Body of pancreas (tissue), 4 donors: Measurements from ENCODE around the gene DTNB.

Experiments used
- CTCF ChIP-seq, 7 experiments: fragments of 450-650 bp in 4 of 7; fragments of 200-600 bp in 3 of 7; sonication (generic) in 3 of 7; IDR thresholded peaks; one replicate each; pipeline ENCODE4 v1.5.1; 2016 to 2019; ENCODE audit warnings: antibody characterized with exemption in 7 of 7
- POLR2A ChIP-seq, 3 donors: fragments of 450-650 bp; IDR thresholded peaks; one replicate each; pipeline ENCODE4 v1.6.1; 2016; ENCODE audit warnings: antibody characterized with exemption in 3 of 3, mild to moderate bottlenecking in 2 of 3

GRCh38 chr2:25666218-25666617 is 7.2 kb downstream of the DTNB start:
- TF ChIP-seq POLR2A (IDR thresholded peaks at IDR 0.05) (no peak), CTCF (IDR thresholded peaks at IDR 0.05) (no peak)
